ENCODE measurements around the gene NOVA2. TPM values are rescaled to one million over a fixed set of nuclear protein-coding genes. Genes with fewer than 3 reads are reported as not detected.

The NOVA2 gene
- total RNA-seq, 1 experiment from 2014 or later = not detected

- peak; percentile 59 for DNase-seq (ENCODE audit: low spot score)
Measured at GRCh38 chr19:46000491-46001246, 27.0 kb upstream of the NOVA2 start.

DNA sequence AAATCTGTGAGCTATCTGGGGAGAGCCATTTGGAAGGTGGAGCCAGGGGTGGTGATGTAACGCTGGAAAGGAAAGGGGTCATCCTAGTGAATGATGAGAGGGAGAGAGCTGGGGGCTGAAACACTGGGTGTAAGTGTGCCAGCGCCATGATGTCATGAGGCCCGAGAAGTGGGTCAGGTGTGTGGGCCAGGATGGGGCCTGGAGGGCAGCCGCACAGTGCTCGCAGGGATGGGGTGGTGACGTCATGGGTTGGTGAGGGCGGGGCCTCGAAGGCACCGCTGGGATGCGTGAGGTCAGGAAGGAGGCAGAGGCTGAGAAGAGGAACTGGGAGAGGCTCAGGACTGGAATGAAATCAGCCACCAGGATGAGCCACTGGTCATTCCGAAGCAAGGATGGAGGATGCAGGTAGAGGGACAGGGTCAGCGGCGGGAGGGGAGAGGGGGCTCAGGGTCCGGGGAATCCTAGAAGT, 26.0 kb upstream of the NOVA2 start:
- DNase-seq (ENCODE audit: low spot score) = no peak

- no peak for DNase-seq (ENCODE audit: low spot score)
Measured at GRCh38 chr19:45998834-45999233, 25.2 kb upstream of the NOVA2 start.

DNA sequence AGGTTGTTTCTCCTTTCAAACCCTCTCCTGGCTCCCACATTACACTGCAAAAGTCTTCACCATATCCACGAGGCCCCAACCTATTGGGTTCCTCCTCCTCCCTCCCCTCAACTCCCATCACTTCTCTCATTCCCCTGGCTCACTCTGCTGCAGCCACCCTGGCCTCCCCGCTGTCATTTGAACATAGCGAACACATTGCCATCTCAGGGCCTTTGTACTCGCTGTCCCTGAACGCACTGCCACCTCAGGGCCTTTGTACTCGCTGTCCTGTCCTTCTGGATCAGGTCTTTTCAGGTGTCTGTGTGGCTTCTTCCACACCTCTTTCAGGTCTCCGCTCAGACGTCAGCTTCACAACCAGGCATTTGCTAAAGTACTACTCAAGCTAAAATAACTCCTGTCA, 23.3 kb upstream of the NOVA2 start:
- DNase-seq (ENCODE audit: low spot score) = no peak

DNA sequence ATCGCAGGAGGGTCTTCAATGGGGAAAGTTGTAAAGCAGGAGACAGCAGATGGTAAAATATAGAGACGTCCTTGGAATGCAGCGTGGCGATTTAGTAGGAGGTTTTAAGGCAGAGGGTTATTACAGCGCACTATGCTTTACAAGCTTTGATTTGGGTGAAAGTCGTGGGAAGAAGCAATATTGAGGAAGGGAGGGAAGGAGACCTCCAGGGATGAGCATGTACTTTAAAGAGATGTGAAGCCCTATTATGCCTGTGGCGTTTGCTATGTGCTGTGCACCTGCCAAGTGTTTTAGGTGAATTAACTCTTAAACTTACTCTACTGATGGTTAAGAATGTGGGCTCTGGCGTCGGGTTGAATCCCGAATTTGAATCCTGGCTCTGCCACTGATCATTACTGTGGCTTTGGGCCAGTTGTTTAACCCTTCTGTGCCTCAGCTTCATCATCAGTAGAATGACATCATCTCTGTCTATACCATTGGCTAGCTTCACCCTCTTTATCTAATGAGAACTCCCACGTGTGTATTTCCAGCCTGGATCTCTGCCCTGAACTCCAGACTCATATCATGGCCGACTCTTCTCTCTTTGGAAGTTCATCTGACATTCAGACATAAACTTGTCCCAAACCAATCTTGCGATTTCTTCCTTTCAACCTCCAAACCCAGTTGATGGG, 22.2 kb upstream of the NOVA2 start:
- peak; percentile 25 for DNase-seq (ENCODE audit: low spot score)

DNA sequence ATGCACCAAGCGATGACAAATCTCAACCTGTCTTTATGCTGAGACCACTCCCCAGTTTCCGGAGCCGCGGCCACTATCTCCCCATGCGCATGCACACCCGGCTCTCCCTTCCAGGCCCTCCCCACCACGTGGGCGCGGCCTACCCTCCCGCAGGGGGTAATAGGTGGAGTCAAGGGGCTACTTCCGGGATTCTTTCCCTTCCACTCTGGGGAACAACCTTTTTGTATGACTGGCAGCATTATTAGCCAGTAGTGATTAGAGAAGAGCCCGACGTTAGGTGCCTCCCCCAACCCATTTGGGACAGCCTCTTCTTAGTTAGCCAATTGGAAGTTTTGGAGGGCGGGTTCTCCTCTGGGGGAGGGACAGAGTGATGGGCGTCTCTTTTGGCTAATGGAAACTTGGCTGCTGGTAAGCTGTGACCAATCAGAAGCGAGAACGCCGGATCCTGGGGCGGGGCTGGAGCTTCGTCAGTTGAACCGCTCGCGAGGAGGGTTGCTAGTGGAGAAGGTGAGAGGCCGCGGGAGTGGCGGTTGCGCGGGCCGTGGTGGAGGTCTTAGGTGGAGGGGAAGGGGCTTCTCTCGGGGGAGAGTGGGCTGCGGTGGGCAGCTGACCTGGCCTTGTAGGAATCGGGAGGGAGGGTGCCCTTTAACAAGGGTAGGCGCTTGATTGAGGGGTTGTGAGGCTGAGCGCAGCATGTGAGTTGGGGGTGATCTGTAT, 21.5 kb upstream of the NOVA2 start, which contains the start of gene CCDC61:
TSS of gene CCDC61 (plus strand) at position 470 of the 717 bp plus-strand sequence. CDS start 7,552 bp downstream, outside the sequence.
- peak; percentile 100 for DNase-seq (ENCODE audit: low spot score)

DNA sequence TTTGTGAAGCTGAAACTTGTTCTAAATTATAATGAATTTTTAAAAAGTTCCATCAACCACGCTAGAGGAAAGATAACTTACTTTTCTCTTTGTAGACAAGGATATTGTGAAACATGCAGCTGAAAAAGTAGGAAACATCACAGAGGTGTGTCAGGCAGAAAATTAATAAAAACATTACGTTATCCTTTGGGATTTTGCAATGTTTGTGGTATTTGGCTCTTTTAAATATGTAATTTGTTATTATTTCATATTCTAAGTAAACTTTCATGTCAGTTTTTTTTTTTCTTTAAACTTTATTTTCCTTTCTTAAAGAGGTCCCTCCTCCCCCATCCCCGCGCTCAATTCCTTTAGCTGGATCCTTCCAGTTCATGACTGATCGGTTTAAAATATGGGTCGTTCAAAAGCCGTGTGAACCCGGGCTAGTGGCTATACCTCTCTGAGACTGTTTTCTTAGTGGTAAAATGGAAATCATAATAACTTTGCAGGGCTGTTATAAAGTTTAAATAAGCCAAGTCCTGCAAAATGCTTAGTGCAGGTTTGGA, 20.9 kb upstream of the NOVA2 start:
- DNase-seq (ENCODE audit: low spot score) = no peak

DNA sequence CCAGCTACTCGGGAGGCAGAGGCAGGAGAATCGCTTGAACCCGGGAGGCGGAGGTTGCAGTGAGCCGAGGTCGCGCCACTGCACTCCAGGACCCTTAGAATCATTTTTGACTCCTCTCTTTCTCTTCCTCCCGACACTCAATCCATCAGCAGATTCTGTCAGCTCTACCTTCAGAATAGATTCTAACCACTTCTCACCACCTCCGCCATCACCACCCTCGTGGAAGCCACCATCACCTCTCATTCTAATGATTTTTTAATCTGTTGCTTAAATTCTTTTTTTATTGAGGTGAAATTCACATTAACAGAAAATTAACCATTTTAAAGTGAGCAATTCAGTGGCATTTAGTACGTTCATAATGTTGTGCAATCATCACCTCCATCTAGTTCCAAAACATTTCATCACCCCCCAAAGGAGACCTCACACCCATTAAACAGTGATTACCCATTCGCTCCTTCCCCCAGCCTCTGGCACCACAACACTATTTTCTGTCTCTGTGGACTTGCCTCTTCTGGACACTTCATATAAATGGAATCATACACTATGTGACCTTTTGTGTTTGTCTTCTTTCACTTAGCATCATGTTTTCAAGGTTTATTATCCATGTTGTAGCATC, 16.6 kb upstream of the NOVA2 start:
- DNase-seq (ENCODE audit: low spot score) = no peak

DNA sequence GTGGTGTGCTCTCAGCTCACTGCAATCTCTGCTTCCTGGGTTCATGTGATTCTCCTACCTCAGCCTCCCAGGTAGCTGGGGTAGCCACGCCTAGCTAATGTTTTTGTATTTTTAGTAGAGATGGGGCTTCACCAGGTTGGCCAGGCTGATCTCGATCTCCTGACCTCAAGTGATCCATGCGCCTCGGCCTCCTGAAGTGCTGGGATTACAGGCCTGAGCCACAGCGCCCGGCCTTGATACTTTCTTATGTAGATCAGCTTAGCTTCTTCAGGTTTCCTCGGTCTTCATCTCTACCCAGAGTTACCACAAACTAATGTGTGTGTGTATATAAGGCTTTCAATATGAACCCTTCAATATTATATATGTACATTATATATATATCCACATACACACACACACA, 11.7 kb upstream of the NOVA2 start:
- DNase-seq (ENCODE audit: low spot score) = no peak

- no peak for DNase-seq (ENCODE audit: low spot score)
Measured at GRCh38 chr19:45981350-45981749, 7.7 kb upstream of the NOVA2 start.

- no peak for DNase-seq (ENCODE audit: low spot score)
Measured at GRCh38 chr19:45978156-45978555, 4.5 kb upstream of the NOVA2 start.

DNA sequence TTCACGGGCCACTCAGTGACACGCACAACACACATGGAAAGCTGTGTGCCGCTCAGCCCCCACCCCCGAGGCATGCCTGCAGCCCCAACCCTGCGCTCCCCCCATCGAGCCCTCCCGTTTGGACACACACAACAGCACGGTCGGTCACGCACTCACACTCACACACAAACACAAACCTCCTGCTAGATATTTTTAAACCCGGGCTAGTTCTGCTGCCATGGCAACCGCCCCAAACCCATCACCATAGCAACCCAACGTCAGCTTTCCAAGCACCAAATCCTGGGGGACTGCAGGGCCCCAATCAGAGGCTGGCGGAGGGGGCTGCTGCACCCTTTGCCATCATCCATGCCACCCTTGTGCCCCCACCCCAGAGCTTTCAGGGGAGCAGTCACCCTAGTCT, 2.5 kb upstream of the NOVA2 start:
- DNase-seq (ENCODE audit: low spot score) = no peak

- DNase-seq (ENCODE audit: low spot score) = no peak
Measured at GRCh38 chr19:45975306-45976070, 1.8 kb upstream of the NOVA2 start.

- no peak for DNase-seq (ENCODE audit: low spot score)
Measured at GRCh38 chr19:45972947-45973540, 621 bp downstream of the NOVA2 start.

DNA sequence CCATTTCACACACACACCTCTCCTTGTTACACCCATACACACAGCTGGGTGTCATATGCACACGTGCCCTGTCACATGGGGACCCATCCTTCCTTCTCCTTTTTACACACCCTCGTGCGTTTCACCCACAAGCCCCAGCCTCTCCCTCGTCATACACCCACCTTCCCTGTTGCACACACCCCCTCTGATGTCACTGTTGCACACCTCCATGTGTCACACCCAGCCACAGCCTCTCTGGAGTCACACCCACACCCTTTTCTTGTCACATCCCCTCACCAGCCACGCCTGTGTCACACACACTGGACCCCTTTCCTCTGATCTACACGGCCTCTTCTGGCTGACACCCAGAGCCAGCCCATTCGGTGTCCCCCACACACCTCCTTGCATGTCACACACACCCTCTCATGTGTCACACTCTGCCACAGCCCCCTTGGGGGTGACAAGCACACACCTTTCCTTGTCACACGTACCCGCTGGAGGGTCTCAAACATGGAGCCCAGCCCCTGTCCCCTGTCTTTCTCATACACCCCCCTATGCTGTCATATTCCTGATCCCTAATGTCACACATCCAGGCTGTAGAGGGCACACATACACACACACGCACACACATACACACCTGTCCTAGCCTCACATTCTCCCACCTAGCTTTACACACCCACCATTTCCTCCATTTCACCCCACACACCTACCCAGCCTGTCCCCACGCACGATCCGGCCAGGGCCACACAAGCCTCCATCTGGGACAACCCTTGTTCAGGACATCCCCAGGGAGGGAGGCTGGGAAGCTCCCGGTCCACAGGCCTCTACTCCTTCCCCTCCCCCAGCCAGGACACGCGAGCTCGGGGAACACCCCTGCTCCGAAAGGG, 1.4 kb downstream of the NOVA2 start:
- no peak for DNase-seq (ENCODE audit: low spot score)

GRCh38 chr19:45971260-45971902, 2.3 kb downstream of the NOVA2 start:
- DNase-seq (ENCODE audit: low spot score) = no peak

GRCh38 chr19:45969676-45970075, 4.0 kb downstream of the NOVA2 start:
- DNase-seq (ENCODE audit: low spot score) = no peak

DNA sequence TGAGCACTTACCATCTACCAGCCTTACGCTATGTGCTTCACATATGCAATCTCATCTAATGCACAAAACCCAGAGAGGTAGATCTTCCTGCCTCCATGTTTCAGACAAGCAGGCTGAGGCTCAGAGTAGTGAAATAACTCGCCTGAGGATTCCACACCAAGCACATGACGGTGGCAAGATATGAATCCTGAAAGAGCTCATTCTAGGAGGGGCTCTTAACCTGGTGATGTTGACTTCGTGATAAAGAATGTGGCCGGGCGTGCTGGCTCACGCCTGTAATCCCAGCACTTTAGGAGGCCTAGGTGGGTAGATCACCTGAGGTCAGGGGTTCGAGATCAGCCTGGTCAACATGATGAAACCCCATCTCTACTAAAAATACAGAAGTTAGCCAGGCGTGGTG, 5.0 kb downstream of the NOVA2 start:
- no peak for DNase-seq (ENCODE audit: low spot score)

DNA sequence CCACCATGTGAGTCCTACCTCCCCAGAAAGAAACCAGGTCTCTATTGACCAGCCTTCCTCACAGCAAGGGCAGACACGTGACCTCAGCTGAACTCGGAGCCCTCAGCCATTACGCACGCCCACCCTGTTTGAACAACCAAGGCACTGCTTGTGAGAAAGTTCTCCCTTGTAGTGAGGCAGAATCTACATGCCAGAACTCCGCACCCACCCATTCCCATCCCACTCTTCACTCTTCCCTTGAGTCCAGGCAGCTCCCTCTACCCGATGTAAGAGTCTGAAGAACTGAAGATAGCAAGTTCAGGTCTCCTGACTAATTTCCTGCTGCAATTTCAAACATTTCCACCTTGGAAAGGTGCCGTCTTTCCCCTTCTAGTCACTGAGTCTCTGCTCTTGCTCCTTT, 6.4 kb downstream of the NOVA2 start:
- DNase-seq (ENCODE audit: low spot score) = no peak

Measured in HT-29 (cell line).